ENCODE data around the gene FAM124A.

The FAM124A gene

DNA sequence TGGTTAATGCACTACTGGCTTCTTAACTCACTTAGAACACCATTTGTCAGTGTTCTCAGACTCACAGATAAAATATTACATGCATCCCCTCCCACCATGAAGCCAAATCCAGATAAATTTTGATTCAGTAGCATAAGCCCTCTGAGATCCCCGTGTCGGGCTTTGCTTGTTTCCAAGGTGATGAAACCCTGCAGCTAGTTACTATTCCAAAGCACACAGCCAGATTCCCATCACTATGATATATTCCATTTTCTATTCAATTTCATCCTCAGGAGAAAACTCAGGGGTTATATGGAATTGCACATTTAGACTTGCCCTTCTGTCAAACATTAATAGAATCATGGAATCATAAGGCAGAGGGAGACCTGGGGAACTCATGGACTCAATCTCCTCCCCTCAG lies 9.4 kb upstream of the FAM124A start:
- no peak for DNase-seq
- in situ Hi-C loops (cut with HindIII; ENCODE audit: low pct_ligation_motif_present, low pct_unique_long_range_greater_than_20kb, low sequenced_read_pairs): no loop called here

DNA sequence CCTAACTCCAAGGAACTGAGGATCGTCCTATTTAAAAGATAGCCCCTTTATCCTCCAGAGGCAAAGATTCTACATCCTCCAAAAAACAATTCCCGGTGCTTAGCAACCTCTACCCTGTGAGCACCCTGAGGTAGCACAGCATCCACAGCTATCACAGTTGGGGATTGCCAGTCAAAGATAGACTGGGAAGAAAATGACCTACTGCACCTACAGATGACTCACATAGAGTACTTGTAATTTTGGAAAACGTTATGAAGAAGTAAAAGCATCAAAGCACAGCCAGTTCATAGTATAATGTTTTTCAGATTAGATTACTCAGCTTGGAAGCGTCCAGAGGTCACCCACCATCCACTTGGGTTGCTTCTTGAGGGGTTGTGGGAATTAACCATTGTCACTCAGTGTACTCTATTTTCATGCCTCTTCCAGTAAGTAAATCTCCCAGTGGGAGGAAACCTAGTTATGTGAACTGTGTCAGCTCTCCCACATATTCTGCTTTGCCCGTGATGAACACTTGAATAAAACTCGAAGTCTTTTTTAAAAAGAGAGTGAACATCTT lies 8.9 kb upstream of the FAM124A start:
- in situ Hi-C loops (cut with HindIII; ENCODE audit: low pct_ligation_motif_present, low pct_unique_long_range_greater_than_20kb, low sequenced_read_pairs): no loop called here
- no peak for DNase-seq

DNA sequence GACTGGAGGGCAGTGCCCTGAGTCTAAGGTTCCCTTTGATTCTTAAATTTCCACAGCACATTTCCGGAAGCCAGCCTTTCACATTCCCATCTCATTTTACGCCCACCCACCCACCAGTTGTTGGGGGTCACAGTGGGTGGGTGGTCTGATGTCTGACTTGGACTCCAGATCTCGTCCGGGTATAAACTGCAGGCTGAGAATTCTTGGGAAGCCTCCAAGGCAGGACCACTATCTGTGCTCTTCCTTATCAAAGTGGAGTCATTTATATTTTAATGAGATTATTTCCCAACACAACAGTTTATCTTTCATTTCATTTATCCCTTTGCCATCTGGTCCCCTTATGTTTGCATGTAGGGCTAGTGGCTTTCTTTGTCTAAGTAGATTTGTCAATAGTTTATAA lies 3.6 kb upstream of the FAM124A start:
- in situ Hi-C loops (cut with HindIII; ENCODE audit: low pct_ligation_motif_present, low pct_unique_long_range_greater_than_20kb, low sequenced_read_pairs): no loop called here
- DNase-seq: no peak

DNA sequence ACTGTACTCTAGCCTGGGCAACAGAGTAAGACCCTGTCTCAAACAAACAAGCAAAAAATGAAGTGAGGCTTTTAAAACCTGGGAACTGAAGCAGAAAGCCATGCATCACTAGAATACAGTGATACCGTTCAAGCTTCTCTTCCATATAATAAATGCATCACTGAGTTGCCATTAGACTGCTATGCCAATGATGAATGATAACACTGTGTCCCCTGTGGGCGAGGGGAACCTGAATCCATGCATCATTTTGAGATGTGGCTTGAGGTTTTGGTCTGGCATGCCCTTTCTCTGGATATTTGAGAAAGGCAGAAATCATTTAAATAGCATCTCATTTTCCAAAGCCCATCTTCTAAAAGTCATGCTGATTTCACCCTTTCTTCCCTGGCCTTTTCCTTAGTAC lies 1.5 kb upstream of the FAM124A start:
- in situ Hi-C loops (cut with HindIII; ENCODE audit: low pct_ligation_motif_present, low pct_unique_long_range_greater_than_20kb, low sequenced_read_pairs): no loop called here
- DNase-seq: no peak

DNA sequence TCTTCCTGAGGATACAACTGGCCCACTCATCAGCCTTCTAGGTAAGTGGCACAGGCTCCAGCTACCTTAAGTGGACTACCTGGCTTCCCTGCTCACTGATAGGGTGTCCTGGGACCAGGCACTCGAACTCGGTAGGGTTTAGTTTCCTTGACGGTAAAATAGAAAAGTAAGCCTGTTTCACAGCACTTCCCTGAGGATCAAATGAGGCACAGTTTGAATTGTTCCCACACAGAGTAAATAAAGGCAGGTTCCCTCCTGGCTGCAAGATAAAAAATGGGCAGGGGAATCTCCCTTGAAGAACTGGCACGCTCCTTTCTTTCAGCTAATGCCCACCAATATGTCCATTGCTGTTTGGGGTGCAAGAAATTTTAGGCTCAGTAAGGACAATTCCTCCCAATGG lies 1.1 kb upstream of the FAM124A start:
- in situ Hi-C loops (cut with HindIII; ENCODE audit: low pct_ligation_motif_present, low pct_unique_long_range_greater_than_20kb, low sequenced_read_pairs): no loop called here
- DNase-seq: no peak

DNA sequence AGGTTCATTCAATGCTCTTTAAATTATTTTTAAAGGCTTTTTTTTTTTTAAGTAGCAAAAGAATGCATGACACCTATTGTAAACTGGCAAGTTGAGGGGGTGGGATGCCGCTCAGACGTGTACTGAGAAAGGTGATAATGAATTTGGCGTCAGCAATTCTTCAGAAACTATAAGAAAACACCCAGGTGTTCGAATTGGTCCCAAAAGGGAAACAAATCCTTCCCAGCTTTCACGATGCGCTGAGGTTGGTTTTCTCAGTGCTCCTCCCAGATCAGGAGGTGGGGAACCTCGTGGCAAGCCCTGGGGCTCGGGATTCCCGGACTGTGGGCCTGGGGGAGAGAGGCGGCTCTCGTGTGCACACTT lies 543 bp upstream of the FAM124A start:
- in situ Hi-C loops (cut with HindIII; ENCODE audit: low pct_ligation_motif_present, low pct_unique_long_range_greater_than_20kb, low sequenced_read_pairs): no loop called here
- DNase-seq: no peak

DNA sequence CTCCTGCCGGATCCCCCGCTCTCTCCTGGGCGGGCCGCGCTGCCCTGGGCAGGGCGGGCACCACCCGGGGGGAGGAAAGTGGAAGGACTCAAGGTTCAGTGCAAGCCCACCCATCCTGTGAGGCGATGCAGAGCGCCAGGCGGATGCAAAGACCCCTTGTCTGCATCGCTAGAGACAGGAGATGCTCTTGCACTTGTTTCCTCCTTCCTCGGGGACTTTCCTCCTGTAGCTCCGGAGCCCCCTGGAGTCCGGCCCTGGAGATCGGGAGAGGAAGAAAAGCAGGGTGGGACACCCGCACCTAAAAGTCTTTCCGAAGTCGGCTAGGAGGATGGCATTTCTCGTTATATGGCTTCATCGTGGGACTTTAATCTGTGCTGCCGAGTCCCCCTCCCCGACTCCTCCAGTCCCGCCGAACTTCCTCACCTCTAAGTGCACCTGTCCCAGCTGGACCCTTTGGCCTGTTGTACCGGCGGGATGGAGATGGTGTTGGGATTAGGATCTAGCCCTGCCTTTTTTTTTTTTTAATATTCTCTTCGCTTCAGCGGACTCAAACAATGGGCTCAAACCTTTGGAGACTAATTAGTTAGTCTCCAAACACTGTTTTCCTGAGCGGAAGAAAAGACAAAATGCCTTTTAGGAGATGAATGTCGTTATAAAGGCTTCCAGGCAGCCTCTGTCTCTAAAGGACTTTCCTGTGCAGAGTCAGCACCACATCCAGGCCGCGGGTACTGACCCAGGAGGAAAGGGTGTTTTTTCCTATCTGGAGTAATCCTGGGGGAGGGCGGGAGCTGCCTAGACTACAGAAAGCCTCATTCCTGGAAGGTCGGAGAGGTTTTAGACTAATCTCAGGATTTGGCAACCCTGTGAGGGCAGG lies 725 bp downstream of the FAM124A start:
- in situ Hi-C loops (cut with HindIII; ENCODE audit: low pct_ligation_motif_present, low pct_unique_long_range_greater_than_20kb, low sequenced_read_pairs): no loop called here
- peak; percentile 4 for DNase-seq

DNA sequence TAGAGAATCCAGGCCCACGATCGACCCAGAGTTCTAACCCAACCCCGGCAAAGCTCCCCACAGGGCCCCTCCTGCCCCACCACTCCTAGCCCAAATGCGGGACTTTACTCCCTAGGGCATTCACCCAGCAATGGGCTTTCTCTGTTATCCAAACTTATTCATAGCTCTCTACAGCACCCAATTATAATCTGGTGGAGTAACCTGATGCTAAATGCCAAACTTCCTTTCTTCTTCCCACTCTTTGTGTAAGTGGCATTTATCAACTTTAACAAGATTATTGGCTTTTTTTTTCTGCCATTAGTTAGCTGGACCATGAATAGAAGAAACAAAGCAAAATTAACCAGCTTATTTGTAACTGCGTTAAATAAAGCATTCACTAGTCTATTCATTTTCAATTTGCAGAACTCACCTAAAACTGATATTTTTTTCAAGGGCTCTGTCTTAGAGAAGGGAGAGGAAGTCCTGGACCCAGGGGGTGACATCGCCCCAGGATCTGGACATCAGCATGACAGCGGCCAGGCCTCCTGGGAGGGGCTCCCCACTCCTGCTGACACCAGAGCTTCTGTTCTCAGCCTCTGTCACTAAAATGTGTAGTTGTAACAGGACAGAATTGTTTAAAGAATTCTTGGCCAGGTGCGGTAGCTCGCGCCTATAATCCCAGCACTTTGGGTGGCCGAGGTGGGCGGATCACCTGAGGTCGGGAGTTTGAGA lies 1.5 kb downstream of the FAM124A start:
- in situ Hi-C loops (cut with HindIII; ENCODE audit: low pct_ligation_motif_present, low pct_unique_long_range_greater_than_20kb, low sequenced_read_pairs): no loop called here
- no peak for DNase-seq

DNA sequence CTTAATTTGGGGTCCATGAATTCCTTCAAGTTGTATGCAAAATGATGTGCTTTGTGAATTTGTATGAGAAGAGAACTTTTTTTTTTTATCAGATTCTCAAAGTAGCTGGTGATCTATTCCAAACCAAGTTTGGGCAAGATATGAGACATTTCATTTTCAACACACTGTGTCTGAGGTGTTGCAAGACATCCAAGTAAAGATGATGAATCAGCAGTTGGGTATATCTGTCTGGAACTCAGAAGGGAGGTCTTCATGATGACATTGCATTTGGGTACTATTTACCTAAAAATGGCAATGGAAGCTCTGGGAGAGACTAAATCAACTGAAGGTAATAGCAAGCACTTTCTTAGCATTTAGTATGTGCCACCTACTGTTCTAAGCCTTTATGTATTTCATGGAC lies 2.8 kb downstream of the FAM124A start:
- no peak for DNase-seq
- in situ Hi-C loops (cut with HindIII; ENCODE audit: low pct_ligation_motif_present, low pct_unique_long_range_greater_than_20kb, low sequenced_read_pairs): no loop called here

DNA sequence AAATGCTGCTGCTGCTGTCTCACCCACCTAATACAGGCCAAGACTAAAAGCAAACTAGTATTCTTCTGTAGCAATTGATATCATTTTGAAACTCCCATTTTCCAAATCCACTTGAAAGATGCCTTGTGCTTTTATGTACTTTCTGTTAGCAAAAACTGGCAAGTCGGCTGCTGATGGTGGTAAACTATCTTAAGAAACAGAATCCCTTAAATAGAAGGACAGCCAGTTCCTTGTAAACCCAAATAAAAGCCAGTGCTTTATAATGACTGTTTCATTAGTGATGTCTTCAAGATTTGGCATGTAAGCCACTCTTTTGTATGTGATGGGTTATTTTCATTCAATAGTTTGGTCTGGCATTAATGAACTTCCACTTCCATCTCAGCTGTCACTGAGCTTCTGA lies 5.2 kb downstream of the FAM124A start:
- no peak for DNase-seq
- in situ Hi-C loops (cut with HindIII; ENCODE audit: low pct_ligation_motif_present, low pct_unique_long_range_greater_than_20kb, low sequenced_read_pairs): no loop called here

DNA sequence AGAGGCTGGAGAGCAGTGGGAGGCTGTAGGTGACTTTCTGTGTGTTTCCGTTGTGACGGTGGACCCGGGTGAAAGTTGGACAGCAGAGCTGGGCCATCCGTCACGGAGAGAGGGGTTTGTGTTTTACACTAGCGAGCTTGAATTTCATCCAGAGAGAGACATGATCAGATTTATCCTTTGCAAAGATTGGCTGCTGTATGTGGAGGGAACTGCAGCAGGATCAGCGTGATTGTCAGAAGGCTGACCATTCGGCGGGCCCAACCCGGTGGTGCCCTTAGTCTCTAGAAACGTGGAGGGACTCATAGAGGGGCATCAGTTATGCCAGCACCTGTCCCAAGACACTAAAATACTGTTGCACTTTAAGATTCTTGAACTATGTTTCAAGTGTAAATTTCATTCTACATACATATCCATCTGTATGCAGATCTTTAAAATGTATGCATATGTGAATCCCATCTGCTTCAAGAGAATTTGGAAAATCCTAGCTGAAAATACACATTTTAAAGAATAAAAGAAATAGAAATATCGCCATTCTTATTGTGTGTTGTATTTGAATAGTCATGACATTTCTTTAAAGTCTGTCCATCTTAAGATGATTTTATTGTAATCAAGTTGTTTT lies 7.0 kb downstream of the FAM124A start:
- in situ Hi-C loops (cut with HindIII; ENCODE audit: low pct_ligation_motif_present, low pct_unique_long_range_greater_than_20kb, low sequenced_read_pairs): no loop called here
- DNase-seq: no peak

DNA sequence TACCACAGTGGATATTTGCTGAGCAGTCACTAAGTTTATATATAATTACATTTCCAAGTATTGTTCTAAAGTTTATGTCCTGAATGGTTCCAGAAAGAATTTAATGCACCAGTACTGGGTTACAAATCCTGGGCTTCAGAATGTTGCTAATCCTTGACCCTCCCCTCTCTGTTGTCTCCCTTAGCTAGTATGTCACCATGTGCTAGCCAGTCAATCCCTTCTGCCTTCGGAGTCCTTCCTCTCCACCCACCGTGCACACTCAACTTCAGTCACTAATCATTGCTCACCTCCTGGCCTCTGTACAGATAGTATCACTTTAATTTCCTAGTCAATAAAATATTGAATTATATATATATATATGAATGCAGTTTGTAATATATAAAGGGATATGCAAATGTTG lies 7.5 kb downstream of the FAM124A start:
- in situ Hi-C loops (cut with HindIII; ENCODE audit: low pct_ligation_motif_present, low pct_unique_long_range_greater_than_20kb, low sequenced_read_pairs): no loop called here
- DNase-seq: no peak

DNA sequence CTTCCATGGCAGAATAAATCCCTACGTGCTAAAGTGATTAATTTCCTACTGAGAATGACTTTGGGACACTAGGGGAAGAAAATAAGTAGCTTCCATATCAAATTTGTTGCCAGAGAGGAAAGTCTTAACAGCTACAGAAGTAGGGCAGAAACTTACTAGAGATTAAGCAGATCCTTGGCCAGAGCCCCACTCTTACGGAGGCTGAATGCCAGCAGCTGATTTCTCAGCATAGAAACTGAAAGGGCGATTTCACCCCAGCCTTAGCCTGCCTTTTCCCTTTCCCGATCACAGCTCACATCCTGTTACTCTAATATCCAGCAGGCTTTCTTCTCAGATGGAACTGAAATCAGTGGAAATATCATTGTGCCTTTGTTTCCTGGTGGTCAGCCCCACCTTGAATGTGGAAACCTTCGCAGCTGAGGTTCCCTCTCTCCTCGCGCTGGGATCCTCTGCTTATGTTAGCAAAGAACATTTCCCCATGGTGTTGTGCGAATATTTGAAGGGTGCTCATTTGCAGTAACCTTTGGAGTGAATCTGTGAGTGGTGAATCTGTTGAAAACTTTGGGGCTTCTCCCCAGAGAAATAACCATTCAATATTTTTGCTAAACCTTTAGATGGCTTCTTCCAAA lies 8.4 kb downstream of the FAM124A start:
- in situ Hi-C loops (cut with HindIII; ENCODE audit: low pct_ligation_motif_present, low pct_unique_long_range_greater_than_20kb, low sequenced_read_pairs): no loop called here
- DNase-seq: no peak

DNA sequence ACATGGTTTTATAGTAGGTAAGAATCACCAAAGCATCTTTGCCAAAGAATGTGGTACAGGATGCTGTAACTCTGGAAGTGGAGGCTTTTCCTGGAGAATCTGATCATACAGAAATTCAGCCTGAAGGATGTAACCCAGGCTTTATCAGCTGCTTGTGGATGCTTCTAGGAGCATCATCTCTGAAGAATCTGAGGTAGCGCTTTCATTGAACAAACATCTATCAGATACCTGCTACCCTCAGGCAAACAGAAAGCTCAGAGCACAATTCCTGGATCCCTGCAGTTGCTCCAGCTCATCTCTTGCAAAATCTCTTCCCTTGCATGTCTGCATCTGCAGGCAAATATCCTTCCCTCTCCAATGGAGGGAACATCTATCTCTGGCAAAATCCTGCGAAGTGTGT lies 9.3 kb downstream of the FAM124A start:
- in situ Hi-C loops (cut with HindIII; ENCODE audit: low pct_ligation_motif_present, low pct_unique_long_range_greater_than_20kb, low sequenced_read_pairs): no loop called here
- DNase-seq: no peak

DNA sequence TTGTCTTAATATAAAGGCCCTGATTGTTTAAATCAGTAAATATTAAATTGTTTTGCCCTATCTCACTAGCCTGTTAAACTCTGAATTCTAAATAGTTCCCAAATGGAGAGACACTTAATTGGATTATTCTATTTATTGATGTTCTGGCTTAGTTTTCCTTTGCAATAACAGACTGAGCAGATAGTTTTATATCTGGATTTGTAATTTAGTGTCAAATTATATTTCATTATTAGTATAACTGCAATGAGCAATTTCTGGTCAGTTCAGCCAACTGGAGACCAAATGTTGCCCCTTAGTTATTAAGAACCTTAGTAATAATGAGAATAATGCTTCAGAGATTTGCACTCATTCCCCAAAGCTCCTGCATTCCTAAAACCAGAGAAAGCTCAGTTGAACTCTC lies 10.1 kb downstream of the FAM124A start:
- no peak for DNase-seq
- in situ Hi-C loops (cut with HindIII; ENCODE audit: low pct_ligation_motif_present, low pct_unique_long_range_greater_than_20kb, low sequenced_read_pairs): no loop called here

DNA sequence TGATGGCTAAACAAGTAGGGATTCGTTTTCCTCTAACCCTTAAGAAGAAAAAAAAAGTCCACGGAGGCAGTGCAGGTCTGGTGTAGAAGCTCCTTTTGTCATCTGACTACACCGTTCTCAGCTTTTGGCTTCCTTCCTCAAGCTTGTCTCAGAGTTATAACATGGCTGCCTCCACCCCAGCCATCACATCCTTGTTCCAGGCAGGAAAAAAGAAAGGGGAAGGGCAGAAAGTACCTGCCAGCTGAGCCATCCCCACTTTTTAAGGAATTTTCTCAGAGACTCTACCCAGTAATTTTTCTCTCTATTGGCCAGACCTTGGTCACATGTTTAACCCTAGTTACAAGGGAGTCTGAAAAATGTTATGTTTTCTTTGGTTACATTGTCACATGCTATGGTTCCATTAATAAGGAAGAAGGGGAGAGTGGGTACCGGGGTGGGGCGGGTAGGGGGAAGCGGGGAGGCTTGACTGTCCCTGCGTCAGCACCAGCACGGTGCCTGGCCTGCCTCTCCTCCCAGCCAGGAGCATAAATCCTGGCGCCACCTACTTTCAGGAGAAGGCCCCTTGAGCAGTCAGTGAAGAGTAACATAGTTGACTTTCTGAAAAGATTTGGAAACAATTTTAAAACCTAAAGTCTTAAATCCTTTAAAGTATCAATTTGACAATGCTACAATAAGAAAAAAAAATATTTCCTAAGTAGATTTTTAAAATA lies 11.1 kb downstream of the FAM124A start:
- no peak for DNase-seq
- in situ Hi-C loops (cut with HindIII; ENCODE audit: low pct_ligation_motif_present, low pct_unique_long_range_greater_than_20kb, low sequenced_read_pairs): no loop called here

DNA sequence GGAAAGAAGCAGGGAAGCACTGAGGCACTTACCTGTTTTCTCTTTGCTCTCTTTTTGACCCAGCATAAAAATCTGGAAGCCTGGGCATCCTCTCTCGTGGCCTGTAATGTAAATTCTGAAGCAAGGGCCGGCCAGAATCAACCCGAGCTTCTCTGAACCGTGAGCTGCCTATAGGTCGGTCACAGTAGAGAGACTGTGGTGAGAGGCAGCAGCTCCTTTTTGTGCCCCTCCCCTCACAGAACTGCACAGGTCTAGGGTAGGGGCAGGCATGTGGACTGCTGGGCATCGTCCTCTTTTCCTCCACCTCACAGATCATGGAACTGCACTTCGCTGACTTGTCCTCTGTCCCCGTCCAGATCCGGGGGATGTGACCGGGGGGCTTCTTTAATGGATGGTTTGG lies 12.5 kb downstream of the FAM124A start:
- in situ Hi-C loops (cut with HindIII; ENCODE audit: low pct_ligation_motif_present, low pct_unique_long_range_greater_than_20kb, low sequenced_read_pairs): no loop called here
- no peak for DNase-seq

DNA sequence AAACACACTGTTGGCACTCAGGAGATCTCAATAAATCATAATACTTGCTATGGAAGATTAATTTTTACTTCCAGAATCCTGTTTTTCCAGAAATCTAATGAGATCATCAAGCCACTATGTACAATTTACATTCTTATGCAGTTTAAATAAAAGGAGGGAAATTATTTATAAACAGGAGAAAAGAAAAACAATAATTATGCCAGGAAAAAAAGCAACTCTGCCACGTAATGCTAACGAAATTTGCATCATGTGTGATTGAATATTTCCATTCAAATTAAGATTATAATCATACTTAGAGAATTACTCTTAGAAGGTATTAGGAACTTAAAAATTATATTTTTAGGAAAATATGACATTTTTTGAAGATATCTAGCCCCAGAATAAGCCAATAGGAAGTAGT lies 13.0 kb downstream of the FAM124A start:
- in situ Hi-C loops (cut with HindIII; ENCODE audit: low pct_ligation_motif_present, low pct_unique_long_range_greater_than_20kb, low sequenced_read_pairs): no loop called here
- no peak for DNase-seq
